HEK293 (cell line): Measurements from ENCODE around the gene THSD4.

Source experiments
- CTCF ChIA-PET: fragments of 350-600 bp; formaldehyde crosslinking; extraction: SDS; loops from one replicate; lab custom pipeline; 2021; ENCODE audit warnings: antibody characterized with exemption; lab: Yijun Ruan, JAX
- POLR2A ChIA-PET: fragments of 300-600 bp; formaldehyde crosslinking; extraction: SDS; loops from one replicate; lab custom pipeline; 2020; ENCODE audit warnings: antibody characterized with exemption, inconsistent platforms; lab: Yijun Ruan, JAX
- H3K27ac ChIP-seq: fragments of 200-500 bp; sonication (Bioruptor generic); 2 replicates; pipeline ENCODE4 v1.5.1; 2014; ENCODE audit warnings: low read depth, low read length, control low read depth, inconsistent platforms; ENCODE audit errors: extremely low read depth
- H3K36me3 ChIP-seq, 2 experiments: fragments of 200-500 bp in 1 of 2; sonication (Bioruptor generic) in 1 of 2; 1 replicate in 1 of 2; 2 replicates in 1 of 2; pipeline ENCODE4 v1.5.1; 2014 to 2017; ENCODE audit warnings: inconsistent platforms in 2 of 2, low read length in 2 of 2; ENCODE audit not compliant: control insufficient read depth in 2 of 2, insufficient read depth in 1 of 2
- H3K4me1 ChIP-seq: fragments of 200-500 bp; sonication (Bioruptor generic); 2 replicates; pipeline ENCODE4 v1.5.1; 2014; ENCODE audit warnings: mild to moderate bottlenecking, low read length, inconsistent platforms; ENCODE audit not compliant: control insufficient read depth, insufficient read depth
- H3K4me3 ChIP-seq: 2 replicates; pipeline ENCODE4 v1.5.1; 2011; ENCODE audit warnings: low read depth, mild to moderate bottlenecking, control low read depth, low read length, moderate library complexity
- H3K9me3 ChIP-seq: fragments of 200-500 bp; sonication (Bioruptor generic); 2 replicates; pipeline ENCODE4 v1.5.1; 2014; ENCODE audit warnings: low read depth, low read length, inconsistent platforms; ENCODE audit not compliant: control insufficient read depth, insufficient read depth
- HOXD13 ChIP-seq: sonication (generic); formaldehyde crosslinking; IDR thresholded peaks from 2 replicates; pipeline ENCODE4 v1.8.0; 2022; ENCODE audit warnings: missing genetic modification reagents, borderline replicate concordance
- ZFHX2 ChIP-seq: fragments of 450-650 bp; formaldehyde crosslinking; conservative IDR thresholded peaks from 2 replicates; pipeline ENCODE4 v1.5.1; 2016; ENCODE audit warnings: missing biosample characterization, missing genetic modification characterization
- ZFP3 ChIP-seq: fragments of 450-650 bp; formaldehyde crosslinking; IDR thresholded peaks from 2 replicates; pipeline ENCODE4 v1.5.1; 2016; ENCODE audit warnings: low read depth, missing biosample characterization, missing genetic modification characterization
- ZNF2 ChIP-seq: fragments of 450-650 bp; formaldehyde crosslinking; IDR thresholded peaks from 2 replicates; pipeline ENCODE4 v1.5.1; 2016; ENCODE audit warnings: missing biosample characterization, missing genetic modification characterization
- ZNF214 ChIP-seq: fragments of 450-650 bp; formaldehyde crosslinking; IDR thresholded peaks from 2 replicates; pipeline ENCODE4 v1.5.1; 2017; ENCODE audit warnings: missing biosample characterization, mild to moderate bottlenecking, missing genetic modification characterization, borderline replicate concordance
- ZNF24 ChIP-seq: fragments of 450-650 bp; formaldehyde crosslinking; IDR thresholded peaks from 2 replicates; pipeline ENCODE4 v1.5.1; 2016; ENCODE audit warnings: missing biosample characterization, missing genetic modification characterization
- ZNF302 ChIP-seq: fragments of 450-650 bp; formaldehyde crosslinking; IDR thresholded peaks from 2 replicates; pipeline ENCODE4 v1.5.1; 2016; ENCODE audit warnings: missing biosample characterization, missing genetic modification characterization, low read depth
- ZNF311 ChIP-seq: fragments of 450-650 bp; formaldehyde crosslinking; IDR thresholded peaks from 2 replicates; pipeline ENCODE4 v1.5.1; 2017; ENCODE audit warnings: missing biosample characterization, missing genetic modification characterization, borderline replicate concordance
- ZNF324 ChIP-seq: fragments of 450-650 bp; formaldehyde crosslinking; IDR thresholded peaks from 2 replicates; pipeline ENCODE4 v1.5.1; 2016; ENCODE audit warnings: missing biosample characterization, missing genetic modification characterization
- ZNF354C ChIP-seq: fragments of 450-650 bp; formaldehyde crosslinking; IDR thresholded peaks from 2 replicates; pipeline ENCODE4 v1.5.1; 2016; ENCODE audit warnings: missing biosample characterization, missing genetic modification characterization, low read depth, borderline replicate concordance
- ZNF362 ChIP-seq: fragments of 450-650 bp; formaldehyde crosslinking; IDR thresholded peaks from 2 replicates; pipeline ENCODE4 v1.5.1; 2016; ENCODE audit warnings: missing biosample characterization, missing genetic modification characterization
- ZNF548 ChIP-seq: fragments of 450-650 bp; formaldehyde crosslinking; IDR thresholded peaks from 2 replicates; pipeline ENCODE4 v1.5.1; 2016; ENCODE audit warnings: missing biosample characterization, missing genetic modification characterization
- ZNF555 ChIP-seq: fragments of 450-650 bp; formaldehyde crosslinking; conservative IDR thresholded peaks from 2 replicates; pipeline ENCODE4 v1.5.1; 2017; ENCODE audit warnings: missing biosample characterization, mild to moderate bottlenecking, missing genetic modification characterization, inconsistent platforms
- ZNF560 ChIP-seq: fragments of 450-650 bp; formaldehyde crosslinking; IDR thresholded peaks from 2 replicates; pipeline ENCODE4 v1.5.1; 2017; ENCODE audit warnings: missing biosample characterization, missing genetic modification characterization, borderline replicate concordance
- ZNF629 ChIP-seq: fragments of 450-650 bp; formaldehyde crosslinking; IDR thresholded peaks from 2 replicates; pipeline ENCODE4 v1.5.1; 2017; ENCODE audit warnings: missing biosample characterization, missing genetic modification characterization
- ZNF664 ChIP-seq: fragments of 450-650 bp; formaldehyde crosslinking; IDR thresholded peaks from 2 replicates; pipeline ENCODE4 v1.5.1; 2016; ENCODE audit warnings: missing biosample characterization, missing genetic modification characterization
- ZNF701 ChIP-seq: fragments of 450-650 bp; formaldehyde crosslinking; IDR thresholded peaks from 2 replicates; pipeline ENCODE4 v1.5.1; 2016; ENCODE audit warnings: missing biosample characterization, missing genetic modification characterization
- TF ChIP-seq, protein P1 (sequence below): fragments of 450-650 bp; formaldehyde crosslinking; IDR thresholded peaks from 2 replicates; pipeline ENCODE4 v1.5.1; 2017; ENCODE audit warnings: missing biosample characterization, missing genetic modification characterization

THSD4 gene

DNA sequence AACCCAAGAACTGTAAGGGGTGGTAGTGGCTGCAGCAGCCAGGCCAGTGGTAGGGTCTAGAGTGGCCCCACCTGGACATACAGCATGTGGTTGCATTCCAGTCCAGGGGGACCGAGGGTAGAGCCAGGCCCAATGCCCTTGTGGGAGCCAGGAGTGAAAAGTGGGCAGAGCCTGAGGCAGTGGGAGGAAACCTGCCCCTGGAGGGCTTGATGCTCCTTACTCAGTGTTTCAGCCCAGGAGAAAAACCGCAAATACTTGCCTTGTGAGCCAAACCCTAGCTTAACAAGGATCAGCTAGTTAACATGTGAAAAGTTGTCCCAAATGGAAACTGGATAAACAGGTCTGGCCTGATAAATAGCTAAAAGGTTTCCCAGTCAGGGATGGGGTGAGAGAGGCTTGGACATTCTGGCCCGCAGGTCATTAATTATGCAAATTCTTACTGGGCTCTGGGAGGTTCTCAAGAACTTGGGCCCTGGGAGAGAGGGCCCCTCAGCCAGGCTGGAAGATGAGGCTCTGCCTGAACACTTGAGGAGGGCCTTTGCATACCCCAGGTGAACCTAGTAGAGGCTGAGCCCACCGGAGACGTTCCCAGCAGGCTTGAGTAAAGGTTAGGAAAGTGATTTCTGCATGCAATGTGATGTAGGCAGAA, 222.1 kb downstream of the THSD4 start:
- H3K4me3 ChIP-seq: no peak overlapping the region
- no peak for TF ChIP-seq ZNF324 (tag by site-specific recombination)
- 0 out of 2 replicates have a peak, but pooled peaks have one; percentile 8 for TF ChIP-seq ZFHX2 (tag by site-specific recombination)
- TF ChIP-seq ZNF701 (tag by site-specific recombination): no peak
- no peak for TF ChIP-seq ZNF302
- TF ChIP-seq, protein P1, sequence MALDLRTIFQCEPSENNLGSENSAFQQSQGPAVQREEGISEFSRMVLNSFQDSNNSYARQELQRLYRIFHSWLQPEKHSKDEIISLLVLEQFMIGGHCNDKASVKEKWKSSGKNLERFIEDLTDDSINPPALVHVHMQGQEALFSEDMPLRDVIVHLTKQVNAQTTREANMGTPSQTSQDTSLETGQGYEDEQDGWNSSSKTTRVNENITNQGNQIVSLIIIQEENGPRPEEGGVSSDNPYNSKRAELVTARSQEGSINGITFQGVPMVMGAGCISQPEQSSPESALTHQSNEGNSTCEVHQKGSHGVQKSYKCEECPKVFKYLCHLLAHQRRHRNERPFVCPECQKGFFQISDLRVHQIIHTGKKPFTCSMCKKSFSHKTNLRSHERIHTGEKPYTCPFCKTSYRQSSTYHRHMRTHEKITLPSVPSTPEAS (tag by site-specific recombination): no peak
- no peak for TF ChIP-seq ZNF2 (tag by site-specific recombination)
- TF ChIP-seq ZNF555 (tag by site-specific recombination): no peak
- TF ChIP-seq, all 188 proteins: peak for 1
- H3K4me1 ChIP-seq: no peaks in the 10 kb centered on the region
- ChIA-PET CTCF (interaction anchor here (0.6 to 1.3 kb wide), 4 partner anchors 10 to 768 kb away, joined by 3 to 5 read pairs (median 3); no protein-coding TSS in a partner anchor), POLR2A (no interaction called here)
- H3K9me3 ChIP-seq: no peaks in the 10 kb centered on the region
- H3K27ac ChIP-seq: no peak overlapping the region
- no peaks in the 10 kb centered on the region for H3K36me3 ChIP-seq

GRCh38 chr15:71338265-71338664, 223.0 kb downstream of the THSD4 start:
- no peaks in the 10 kb centered on the region for H3K9me3 ChIP-seq
- H3K4me1 ChIP-seq: no peaks in the 10 kb centered on the region
- H3K36me3 ChIP-seq: no peaks in the 10 kb centered on the region
- ChIA-PET POLR2A (no interaction called here), CTCF (interaction anchor here (0.6 to 1.3 kb wide), 6 partner anchors 9 to 1876 kb away, joined by 3 to 5 read pairs (median 3); no protein-coding TSS in a partner anchor)
- no peak overlapping the region for H3K4me3 ChIP-seq
- TF ChIP-seq ZNF629 (no peak), ZNF24 (no peak)
- no peak overlapping the region for H3K27ac ChIP-seq

DNA sequence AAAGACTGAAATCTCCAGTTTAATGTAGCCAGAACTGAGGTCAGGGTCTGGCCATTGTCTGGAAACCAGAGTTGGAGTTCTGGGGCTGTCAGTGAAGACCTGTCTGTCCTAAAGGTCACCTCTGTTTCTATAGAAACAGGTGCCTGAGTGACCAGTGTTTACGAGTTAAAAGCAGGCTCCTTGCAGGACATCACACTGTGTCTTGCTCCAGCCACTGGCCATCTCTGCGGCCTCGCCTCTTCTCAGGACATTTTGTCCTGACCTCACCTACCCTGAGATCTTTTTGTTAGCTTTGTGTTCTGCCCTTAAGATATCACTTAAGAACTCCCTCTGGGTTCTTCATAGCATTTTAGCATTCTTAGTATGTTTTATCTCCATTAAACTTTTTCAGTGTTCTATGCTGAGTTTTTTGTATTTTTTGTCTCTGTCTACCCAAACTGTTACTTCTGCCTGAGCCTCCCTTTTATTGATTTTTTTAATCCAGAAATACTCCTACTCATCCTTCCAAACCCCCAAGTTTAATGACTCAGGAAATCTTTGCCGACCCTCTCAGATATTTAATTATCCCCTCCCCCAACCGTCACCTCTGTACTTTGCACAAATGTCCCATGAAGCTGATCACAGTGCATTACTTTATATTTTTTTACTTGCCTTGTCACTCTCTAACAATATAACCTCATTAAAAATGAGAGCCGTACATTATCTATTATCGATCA, 223.7 kb downstream of the THSD4 start:
- TF ChIP-seq ZFP3: peak; percentile 67; the same call in 1 of the 2 replicates
- no peak for TF ChIP-seq ZNF560
- Histone ChIP-seq H3K9me3 (no peaks in the 10 kb centered on the region), H3K36me3 (no peaks in the 10 kb centered on the region), H3K4me3 (no peak overlapping the region), H3K27ac (no peak overlapping the region), H3K4me1 (no peaks in the 10 kb centered on the region)
- ChIA-PET CTCF (interaction anchor here (0.6 to 0.7 kb wide), 3 partner anchors 64 to 223 kb away, joined by 3 to 4 read pairs (median 3); no protein-coding TSS in a partner anchor), POLR2A (no interaction called here)

DNA sequence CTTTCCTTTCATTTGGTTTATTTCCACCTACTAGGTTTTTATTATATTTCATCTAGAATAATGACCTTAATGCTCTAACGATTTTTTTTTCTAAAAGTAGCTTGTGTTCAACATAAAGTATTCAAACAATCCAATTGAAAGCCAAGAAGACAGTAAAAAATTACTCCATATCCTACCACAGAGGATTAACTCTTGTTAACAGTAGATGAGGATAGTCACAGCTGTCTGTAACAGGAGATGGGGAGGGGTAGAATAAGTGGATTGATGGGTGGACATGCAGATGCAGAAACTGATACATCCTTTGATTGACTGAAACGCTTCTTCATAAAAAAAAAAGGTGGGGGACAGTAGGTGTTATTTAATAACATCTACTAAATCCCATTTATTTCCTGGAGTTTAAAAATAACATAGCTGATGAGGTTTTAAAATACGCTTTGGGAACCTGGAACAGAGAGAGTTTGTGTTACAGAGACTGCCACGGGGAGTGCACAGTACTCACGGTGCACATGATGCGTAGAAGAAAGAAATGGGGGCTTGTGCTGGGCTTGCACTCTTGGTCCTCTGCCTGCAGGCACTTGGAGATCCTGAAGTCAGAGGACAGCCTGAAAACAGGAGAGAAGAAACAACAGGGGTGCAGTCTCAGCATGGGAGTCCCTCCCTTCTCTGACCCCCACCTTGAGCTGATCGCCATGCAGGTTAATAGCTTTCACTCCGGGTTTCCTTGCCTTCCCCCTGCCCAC, 226.7 kb downstream of the THSD4 start:
- Histone ChIP-seq H3K4me1 (no peaks in the 10 kb centered on the region), H3K9me3 (no peaks in the 10 kb centered on the region), H3K36me3 (no peaks in the 10 kb centered on the region), H3K4me3 (no peak overlapping the region), H3K27ac (no peak overlapping the region)
- ChIA-PET POLR2A (no interaction called here), CTCF (interaction anchor here (0.6 to 0.8 kb wide), 4 partner anchors 12 to 146 kb away, joined by 3 read pairs; no protein-coding TSS in a partner anchor)
- TF ChIP-seq ZNF548 (no peak), ZNF664 (tag by site-specific recombination) (no peak), ZNF214 (tag by site-specific recombination) (no peak), ZNF311 (tag by site-specific recombination) (no peak), ZNF362 (no peak), ZNF354C (no peak), HOXD13 (CRISPR knock-in tag) (no peak)
